H9 (cell line): ENCODE measurements around the gene SEC14L5. TPM values are rescaled to one million over a fixed set of nuclear protein-coding genes. Genes with fewer than 3 reads are reported as not detected.

Source experiments
- DNase-seq: peaks from one replicate; pipeline ENCODE4 v3.0.0-alpha.2; 2017
- H2AFZ ChIP-seq: one replicate; pipeline ENCODE4 v1.6.1; 2013; ENCODE audit warnings: mild to moderate bottlenecking, low read length, control low read depth, moderate library complexity
- H2AK5ac ChIP-seq: 2 replicates; pipeline ENCODE4 v1.6.1; 2013; ENCODE audit warnings: low read length, control low read depth, mixed read lengths; ENCODE audit not compliant: insufficient read length
- H2BK120ac ChIP-seq: one replicate; pipeline ENCODE4 v1.6.1; 2013; ENCODE audit warnings: low read depth, mild to moderate bottlenecking, low read length, control low read depth, inconsistent platforms; ENCODE audit not compliant: poor library complexity, severe bottlenecking
- H2BK12ac ChIP-seq: 2 replicates; pipeline ENCODE4 v1.6.1; 2013; ENCODE audit warnings: low read length, control low read depth, mixed read lengths, low read depth; ENCODE audit not compliant: insufficient read length
- H2BK15ac ChIP-seq: 2 replicates; pipeline ENCODE4 v1.6.1; 2013; ENCODE audit warnings: low read depth, low read length, control low read depth
- H2BK20ac ChIP-seq: one replicate; pipeline ENCODE4 v1.6.1; 2013; ENCODE audit warnings: low read depth, mild to moderate bottlenecking, low read length, control low read depth, inconsistent platforms; ENCODE audit not compliant: poor library complexity, severe bottlenecking
- H2BK5ac ChIP-seq: 2 replicates; pipeline ENCODE4 v1.6.1; 2013; ENCODE audit warnings: low read length, control low read depth, mixed read lengths; ENCODE audit not compliant: insufficient read length
- H3K14ac ChIP-seq: 2 replicates; pipeline ENCODE4 v1.6.1; 2013; ENCODE audit warnings: low read length, control low read depth; ENCODE audit not compliant: insufficient read depth
- H3K18ac ChIP-seq: 2 replicates; pipeline ENCODE4 v1.6.1; 2013; ENCODE audit warnings: low read depth, mild to moderate bottlenecking, mixed read lengths, low read length, control low read depth; ENCODE audit not compliant: insufficient read length
- H3K23ac ChIP-seq: 2 replicates; pipeline ENCODE4 v1.6.1; 2013; ENCODE audit warnings: low read length, control low read depth, mixed read lengths, low read depth; ENCODE audit not compliant: insufficient read length
- H3K23me2 ChIP-seq: 2 replicates; pipeline ENCODE4 v1.6.1; 2013; ENCODE audit warnings: low read depth, mild to moderate bottlenecking, mixed read lengths, low read length, control low read depth; ENCODE audit not compliant: insufficient read length, poor library complexity, severe bottlenecking
- H3K27ac ChIP-seq: 2 replicates; pipeline ENCODE4 v1.5.1; 2013; ENCODE audit warnings: low read length, control low read depth, mixed read lengths, low read depth; ENCODE audit not compliant: insufficient read length
- H3K27me3 ChIP-seq: 2 replicates; pipeline ENCODE4 v1.6.1; 2013; ENCODE audit warnings: low read length, control low read depth, inconsistent platforms; ENCODE audit not compliant: insufficient read depth
- H3K4ac ChIP-seq: 2 replicates; pipeline ENCODE4 v1.6.1; 2013; ENCODE audit warnings: low read depth, mild to moderate bottlenecking, control low read depth, inconsistent platforms, low read length, moderate library complexity
- H3K4me1 ChIP-seq: 2 replicates; pipeline ENCODE4 v1.6.1; 2013; ENCODE audit warnings: low read length, control low read depth, inconsistent platforms; ENCODE audit not compliant: insufficient read depth
- H3K4me2 ChIP-seq: 2 replicates; pipeline ENCODE4 v1.6.1; 2013; ENCODE audit warnings: low read length, control low read depth, mixed read lengths; ENCODE audit not compliant: insufficient read length, insufficient read depth
- H3K56ac ChIP-seq: 2 replicates; pipeline ENCODE4 v1.6.1; 2013; ENCODE audit warnings: low read depth, mild to moderate bottlenecking, mixed read lengths, low read length, control low read depth; ENCODE audit not compliant: insufficient read length
- H3K79me1 ChIP-seq: 2 replicates; pipeline ENCODE4 v1.6.1; 2013; ENCODE audit warnings: low read depth, mild to moderate bottlenecking, moderate library complexity, low read length, control low read depth, inconsistent platforms; ENCODE audit not compliant: insufficient read depth, poor library complexity, severe bottlenecking
- H3K79me2 ChIP-seq: 2 replicates; pipeline ENCODE4 v1.6.1; 2013; ENCODE audit warnings: low read length, control low read depth, inconsistent platforms; ENCODE audit not compliant: insufficient read depth
- H3K9ac ChIP-seq: 2 replicates; pipeline ENCODE4 v1.6.1; 2013; ENCODE audit warnings: low read length, control low read depth, mixed read lengths; ENCODE audit not compliant: insufficient read length; ENCODE audit errors: extremely low read depth
- H3K9me3 ChIP-seq: one replicate; pipeline ENCODE4 v1.6.1; 2013; ENCODE audit warnings: low read depth, low read length, inconsistent platforms; ENCODE audit not compliant: control insufficient read depth
- H3T11ph ChIP-seq: one replicate; pipeline ENCODE4 v1.6.1; 2013; ENCODE audit warnings: mild to moderate bottlenecking, low read length, control low read depth, inconsistent platforms
- H4K20me1 ChIP-seq: one replicate; pipeline ENCODE4 v1.6.1; 2013; ENCODE audit not compliant: control insufficient read depth, insufficient read length, insufficient read depth
- H4K5ac ChIP-seq: 2 replicates; pipeline ENCODE4 v1.6.1; 2013; ENCODE audit warnings: low read depth, mild to moderate bottlenecking, mixed read lengths, low read length, control low read depth; ENCODE audit not compliant: insufficient read length
- H4K8ac ChIP-seq: replicated peaks from 2 replicates; pipeline ENCODE4 v1.6.1; 2013; ENCODE audit warnings: low read length, control low read depth, mixed read lengths, low read depth; ENCODE audit not compliant: insufficient read length
- H4K91ac ChIP-seq: 2 replicates; pipeline ENCODE4 v1.6.1; 2013; ENCODE audit warnings: low read depth, mild to moderate bottlenecking, moderate library complexity, mixed read lengths, low read length, control low read depth; ENCODE audit not compliant: insufficient read length
- H3K27ac Mint-ChIP-seq, 3 experiments: 2 replicates in 2 of 3; 3 replicates in 1 of 3; pipeline ENCODE4 v1.8.0; 2020 to 2021; ENCODE audit warnings: mixed read lengths in 3 of 3, mild to moderate bottlenecking in 1 of 3, moderate library complexity in 1 of 3
- H3K27me3 Mint-ChIP-seq: 2 replicates; pipeline ENCODE4 v1.8.0; 2021; ENCODE audit warnings: low read depth, mild to moderate bottlenecking, moderate library complexity, mixed read lengths
- H3K36me3 Mint-ChIP-seq, 3 experiments: 2 replicates in 2 of 3; 3 replicates in 1 of 3; pipeline ENCODE4 v1.8.0; 2020 to 2021; ENCODE audit warnings: low read depth in 3 of 3, mixed read lengths in 3 of 3; ENCODE audit not compliant: insufficient read depth in 1 of 3
- H3K4me1 Mint-ChIP-seq, 2 experiments: 2 replicates each; pipeline ENCODE4 v1.8.0; 2020; ENCODE audit warnings: mixed read lengths in 2 of 2
- H3K4me3 Mint-ChIP-seq, 2 experiments: 2 replicates in 1 of 2; 3 replicates in 1 of 2; pipeline ENCODE4 v1.8.0; 2020 to 2021; ENCODE audit warnings: mild to moderate bottlenecking in 2 of 2, mixed read lengths in 2 of 2, moderate library complexity in 1 of 2
- H3K9me3 Mint-ChIP-seq, 2 experiments: 2 replicates in 1 of 2; 3 replicates in 1 of 2; pipeline ENCODE4 v1.8.0; 2020; ENCODE audit warnings: mild to moderate bottlenecking in 2 of 2, mixed read lengths in 2 of 2, moderate library complexity in 1 of 2
- WGBS: extraction: QIAGEN DNeasy Blood & Tissue Kit; methylation state at CpG from one replicate; pipeline ENCODE4 v1.1.7; 2013; ENCODE audit warnings: missing lambda C conversion rate, low lambda C conversion rate, mixed read lengths; ENCODE audit not compliant: insufficient read length; ENCODE audit errors: extremely low coverage; 5-methylcytosine and 5-hydroxymethylcytosine counted together
- total RNA-seq: library from RNA; stranded (reverse); gene quantifications from 2 replicates; pipeline ENCODE4 v1.2.1, GENCODE V29; 2021
- TF ChIP-seq, protein P1 (sequence below): fragments of 200-600 bp; sonication (generic); conservative IDR thresholded peaks from 3 replicates; pipeline ENCODE4 v1.8.0; 2021; ENCODE audit warnings: antibody characterized with exemption, mild to moderate bottlenecking

SEC14L5 gene
- total RNA-seq, 1 experiment from 2014 or later = 4.1 TPM

DNA sequence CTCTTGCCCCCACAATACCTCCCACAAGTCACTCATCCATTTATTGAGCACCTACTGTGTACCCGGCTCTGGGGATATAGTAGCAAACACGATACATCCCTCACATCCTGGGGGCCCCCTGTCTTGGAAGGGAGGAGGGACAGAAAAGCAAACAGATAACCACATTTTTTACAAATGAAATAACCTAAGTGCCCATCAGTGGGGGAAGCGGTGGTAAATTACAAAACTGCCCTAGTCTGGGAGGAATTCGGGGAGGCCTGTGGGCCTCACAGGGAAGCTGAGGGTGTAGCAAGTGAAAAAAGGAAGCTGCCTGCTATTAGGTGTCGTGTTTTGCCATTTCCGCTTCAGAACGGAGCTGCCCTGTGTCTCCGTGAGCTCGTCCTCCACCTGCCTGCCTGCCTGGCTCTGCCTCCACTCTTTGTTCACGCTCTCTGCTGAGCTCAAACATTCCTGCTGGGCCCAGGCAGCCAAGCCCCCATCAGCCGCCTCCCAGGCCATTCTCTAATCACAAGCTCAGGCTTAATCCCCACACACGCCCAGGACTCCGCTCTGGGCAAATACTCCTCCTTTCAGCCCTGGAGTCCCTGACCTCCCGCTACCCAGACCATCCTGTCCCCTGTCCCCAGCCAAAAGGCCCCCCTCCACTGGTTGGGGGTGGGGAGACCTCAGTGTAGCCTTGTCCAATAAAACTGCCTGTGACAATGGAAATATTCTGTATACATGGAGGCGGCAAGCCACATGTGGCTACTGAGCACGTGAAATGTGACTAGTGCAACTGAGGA lies 10.2 kb upstream of the SEC14L5 start:
- Histone ChIP-seq H3K14ac (0 out of 2 replicates have a peak overlapping the region, but pooled peaks have one; percentile 49), H3K9ac (no peak overlapping the region), H3K4ac (no peak overlapping the region; the same call in 1 of the 2 replicates), H2AFZ (no peak overlapping the region), H3K4me1 (peaks cover 9% of the 10 kb centered on the region; the same call in 1 of the 2 replicates), H3K79me1 (no peaks in the 10 kb centered on the region), H3K4me2 (no peak overlapping the region), H2AK5ac (no peak overlapping the region), H2BK15ac (no peak overlapping the region), H4K91ac (no peak overlapping the region), H3K23me2 (no peaks in the 10 kb centered on the region), H3K56ac (no peak overlapping the region), H4K20me1 (no peaks in the 10 kb centered on the region), H3K9me3 (no peaks in the 10 kb centered on the region), H3T11ph (no peak overlapping the region), H3K27ac (no peak overlapping the region), H3K27me3 (no peaks in the 10 kb centered on the region), H3K23ac (no peak overlapping the region), H2BK20ac (no peak overlapping the region), H2BK120ac (no peak overlapping the region), H2BK5ac (no peak overlapping the region), H3K79me2 (no peaks in the 10 kb centered on the region), H3K18ac (no peak overlapping the region), H4K8ac (no peak overlapping the region), H2BK12ac (no peak overlapping the region), H4K5ac (no peak overlapping the region)
- no CpG with 5 or more reads among the region's 16 CpGs for WGBS
- no peaks in the 10 kb centered on the region; the same call in none of the 2 replicates for H3K27me3 Mint-ChIP-seq
- TF ChIP-seq, protein P1, sequence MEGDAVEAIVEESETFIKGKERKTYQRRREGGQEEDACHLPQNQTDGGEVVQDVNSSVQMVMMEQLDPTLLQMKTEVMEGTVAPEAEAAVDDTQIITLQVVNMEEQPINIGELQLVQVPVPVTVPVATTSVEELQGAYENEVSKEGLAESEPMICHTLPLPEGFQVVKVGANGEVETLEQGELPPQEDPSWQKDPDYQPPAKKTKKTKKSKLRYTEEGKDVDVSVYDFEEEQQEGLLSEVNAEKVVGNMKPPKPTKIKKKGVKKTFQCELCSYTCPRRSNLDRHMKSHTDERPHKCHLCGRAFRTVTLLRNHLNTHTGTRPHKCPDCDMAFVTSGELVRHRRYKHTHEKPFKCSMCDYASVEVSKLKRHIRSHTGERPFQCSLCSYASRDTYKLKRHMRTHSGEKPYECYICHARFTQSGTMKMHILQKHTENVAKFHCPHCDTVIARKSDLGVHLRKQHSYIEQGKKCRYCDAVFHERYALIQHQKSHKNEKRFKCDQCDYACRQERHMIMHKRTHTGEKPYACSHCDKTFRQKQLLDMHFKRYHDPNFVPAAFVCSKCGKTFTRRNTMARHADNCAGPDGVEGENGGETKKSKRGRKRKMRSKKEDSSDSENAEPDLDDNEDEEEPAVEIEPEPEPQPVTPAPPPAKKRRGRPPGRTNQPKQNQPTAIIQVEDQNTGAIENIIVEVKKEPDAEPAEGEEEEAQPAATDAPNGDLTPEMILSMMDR = no peak
- no peaks in the 10 kb centered on the region for H3K36me3 Mint-ChIP-seq
- peak overlapping the region; percentile 80 to 97 (median 88); a peak in 6 of 7 replicates for H3K27ac Mint-ChIP-seq
- H3K4me3 Mint-ChIP-seq = peak overlapping the region in 1 of 2 experiments; percentile 51; a peak in 3 of 5 replicates
- peaks cover 43 to 44% of the 10 kb centered on the region in 2 experiments for H3K4me1 Mint-ChIP-seq
- no peaks in the 10 kb centered on the region; a peak in 1 of 5 replicates for H3K9me3 Mint-ChIP-seq
- DNase-seq = peak; percentile 81
